ENCODE results near the gene SDK1.

SDK1 gene

GRCh38 chr7:3942276-3942675 lies 641.2 kb downstream of the SDK1 start:
- no peaks in the 10 kb centered on the region for H3K9me3 ChIP-seq (ENCODE audit: control insufficient read depth, insufficient read depth, low read depth, low read length)
- no peak overlapping the region for H3K27ac ChIP-seq (ENCODE audit: extremely low read depth, low read depth, low read length)
- ChIA-PET CTCF (no interaction called here), POLR2A (no interaction called here)
- H3K36me3 ChIP-seq (ENCODE audit: control insufficient read depth in 2 of 2, insufficient read depth in 1 of 2, low read length in 2 of 2) = no peaks in the 10 kb centered on the region
- TF ChIP-seq ZNF214 (tag by site-specific recombination; IDR thresholded peaks at IDR 0.05; ENCODE audit: borderline replicate concordance) (no peak), ZNF132 (tag by site-specific recombination; IDR thresholded peaks at IDR 0.05; ENCODE audit: borderline replicate concordance) (no peak), ZNF596 (tag by site-specific recombination; IDR thresholded peaks at IDR 0.05) (no peak), HOXA7 (CRISPR knock-in tag; IDR thresholded peaks at IDR 0.05; ENCODE audit: borderline replicate concordance) (no peak), ZNF350 (tag by site-specific recombination; IDR thresholded peaks at IDR 0.05) (no peak), ZNF571 (tag by site-specific recombination; IDR thresholded peaks at IDR 0.05) (no peak), ZNF747 (tag by site-specific recombination; IDR thresholded peaks at IDR 0.05) (no peak), ZNF114 (tag by site-specific recombination; IDR thresholded peaks at IDR 0.05) (no peak), ZNF639 (tag by site-specific recombination; IDR thresholded peaks at IDR 0.05) (no peak)
- H3K4me1 ChIP-seq (ENCODE audit: control insufficient read depth, insufficient read depth, low read length) = no peaks in the 10 kb centered on the region
- H3K4me3 ChIP-seq (ENCODE audit: low read depth, low read length) = no peak overlapping the region

- Histone ChIP-seq H3K27ac (ENCODE audit: extremely low read depth, low read depth, low read length) (no peak overlapping the region), H3K4me3 (ENCODE audit: low read depth, low read length) (no peak overlapping the region), H3K4me1 (ENCODE audit: control insufficient read depth, insufficient read depth, low read length) (no peaks in the 10 kb centered on the region), H3K9me3 (ENCODE audit: control insufficient read depth, insufficient read depth, low read depth, low read length) (no peaks in the 10 kb centered on the region), H3K36me3 (ENCODE audit: control insufficient read depth in 2 of 2, insufficient read depth in 1 of 2, low read length in 2 of 2) (no peaks in the 10 kb centered on the region)
- ChIA-PET POLR2A (no interaction called here), CTCF (no interaction called here)
- no peak for TF ChIP-seq ZNF626 (tag by site-specific recombination; IDR thresholded peaks at IDR 0.05)
- TF ChIP-seq SP3 (tag by site-specific recombination; IDR thresholded peaks at IDR 0.05) = no peak
- no peak for TF ChIP-seq ZNF404 (tag by site-specific recombination; IDR thresholded peaks at IDR 0.05)
- TF ChIP-seq ZNF132 (tag by site-specific recombination; IDR thresholded peaks at IDR 0.05; ENCODE audit: borderline replicate concordance) = no peak
- no peak for TF ChIP-seq MZF1 (tag by site-specific recombination; IDR thresholded peaks at IDR 0.05; ENCODE audit: borderline replicate concordance)
- TF ChIP-seq GLI4 (tag by site-specific recombination; IDR thresholded peaks at IDR 0.05) = no peak
- no peak for TF ChIP-seq ZNF10 (tag by site-specific recombination; IDR thresholded peaks at IDR 0.05)
- TF ChIP-seq ZNF571 (tag by site-specific recombination; IDR thresholded peaks at IDR 0.05) = no peak
- TF ChIP-seq TRIM28 (IDR thresholded peaks at IDR 0.05; ENCODE audit: borderline replicate concordance, low read length) = no peak
- TF ChIP-seq TSHZ1 (tag by site-specific recombination; IDR thresholded peaks at IDR 0.05; ENCODE audit: borderline replicate concordance) = no peak
- no peak for TF ChIP-seq ZNF510 (tag by site-specific recombination; IDR thresholded peaks at IDR 0.05; ENCODE audit: insufficient replicate concordance)
- TF ChIP-seq ZNF596 (tag by site-specific recombination; IDR thresholded peaks at IDR 0.05) = no peak
- no peak for TF ChIP-seq ZNF274 (IDR thresholded peaks at IDR 0.05; ENCODE audit: low read length)
- no peak for TF ChIP-seq ZNF274 (tag by site-specific recombination; IDR thresholded peaks at IDR 0.05; ENCODE audit: borderline replicate concordance)
Measured at GRCh38 chr7:3942816-3943745, 642.0 kb downstream of the SDK1 start.

Measured in HEK293 (cell line).